ENCODE results near the gene GALNT7. TPM values are rescaled to one million over a fixed set of nuclear protein-coding genes. Genes with fewer than 3 reads are reported as not detected.

Gene GALNT7
- total RNA-seq, 4 donors from 2014 or later = 31.4 to 124 (median 105) TPM

DNA sequence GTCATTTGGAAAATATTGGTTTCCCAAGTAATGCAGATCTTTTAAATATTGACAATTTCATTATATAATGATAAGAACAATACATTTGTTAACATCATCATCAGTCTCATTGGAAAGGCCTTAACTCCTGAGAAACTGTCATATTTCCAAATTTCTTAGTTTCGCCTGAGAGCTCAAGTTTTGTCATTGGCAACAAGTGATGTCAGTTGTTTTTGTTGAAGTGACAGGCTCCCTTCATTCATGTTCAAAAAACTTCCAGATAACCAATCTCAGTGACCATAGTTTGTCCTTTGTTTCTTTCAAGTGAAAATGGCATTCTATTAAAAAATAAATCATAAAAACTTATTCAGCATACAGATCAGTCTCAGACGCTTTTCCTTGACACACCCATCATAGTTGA, 93.8 kb downstream of the GALNT7 start:
- Histone ChIP-seq H3K4me3 (no peak overlapping the region), H3K4me1 (peaks cover 0 to 23% (median 3%) of the 10 kb centered on the region in 4 donors), H3K27ac (no peak overlapping the region), H3K27me3 (no peaks in the 10 kb centered on the region), H3K9me3 (no peaks in the 10 kb centered on the region), H3K36me3 (no peaks in the 10 kb centered on the region)
- no peak for DNase-seq
- TF ChIP-seq POLR2A (IDR thresholded peaks at IDR 0.05) (no peak), EP300 (IDR thresholded peaks at IDR 0.05; ENCODE audit: low read depth) (no peak), POLR2AphosphoS5 (IDR thresholded peaks at IDR 0.05) (no peak)
- TF ChIP-seq, protein P1, sequence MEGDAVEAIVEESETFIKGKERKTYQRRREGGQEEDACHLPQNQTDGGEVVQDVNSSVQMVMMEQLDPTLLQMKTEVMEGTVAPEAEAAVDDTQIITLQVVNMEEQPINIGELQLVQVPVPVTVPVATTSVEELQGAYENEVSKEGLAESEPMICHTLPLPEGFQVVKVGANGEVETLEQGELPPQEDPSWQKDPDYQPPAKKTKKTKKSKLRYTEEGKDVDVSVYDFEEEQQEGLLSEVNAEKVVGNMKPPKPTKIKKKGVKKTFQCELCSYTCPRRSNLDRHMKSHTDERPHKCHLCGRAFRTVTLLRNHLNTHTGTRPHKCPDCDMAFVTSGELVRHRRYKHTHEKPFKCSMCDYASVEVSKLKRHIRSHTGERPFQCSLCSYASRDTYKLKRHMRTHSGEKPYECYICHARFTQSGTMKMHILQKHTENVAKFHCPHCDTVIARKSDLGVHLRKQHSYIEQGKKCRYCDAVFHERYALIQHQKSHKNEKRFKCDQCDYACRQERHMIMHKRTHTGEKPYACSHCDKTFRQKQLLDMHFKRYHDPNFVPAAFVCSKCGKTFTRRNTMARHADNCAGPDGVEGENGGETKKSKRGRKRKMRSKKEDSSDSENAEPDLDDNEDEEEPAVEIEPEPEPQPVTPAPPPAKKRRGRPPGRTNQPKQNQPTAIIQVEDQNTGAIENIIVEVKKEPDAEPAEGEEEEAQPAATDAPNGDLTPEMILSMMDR (IDR thresholded peaks at IDR 0.05) = no peak
- WGBS, 2 donors (ENCODE audit: low coverage in 1 of 2) = 86 to 100% methylated on average over 2 of the region's 2 CpGs
- in situ Hi-C loops (cut with MboI; ENCODE audit: low pct_ligation_motif_present in 1 of 4, low pct_unique_long_range_greater_than_20kb in 1 of 4, low sequenced_read_pairs in 3 of 4) = loop anchor here in 1 of 4 donors (25.0 kb wide), 1 partner anchor 250 kb away; no protein-coding TSS in a partner anchor
- intact Hi-C loops (cut with DNase I; ENCODE audit: low total_unique reads) = no loop called here

DNA sequence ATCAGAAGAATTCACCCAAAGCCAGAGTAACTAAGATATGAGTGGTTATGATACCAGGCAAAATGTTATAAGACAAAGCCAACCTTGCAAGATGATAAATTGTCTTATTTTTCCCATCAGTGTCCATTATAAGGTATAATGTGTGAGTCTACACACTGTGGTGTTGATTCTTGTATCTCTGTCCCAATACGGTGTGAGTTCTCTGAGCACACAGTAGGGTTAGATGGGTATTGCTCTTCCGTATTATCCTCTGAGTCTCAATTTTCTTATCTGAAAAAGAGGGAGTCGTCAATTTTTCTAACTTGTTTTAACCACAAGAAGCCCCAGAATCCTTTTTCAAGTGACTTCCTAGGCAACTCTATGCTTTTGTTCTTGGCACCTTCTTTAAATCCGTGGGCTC, 95.6 kb downstream of the GALNT7 start:
- H3K27ac ChIP-seq = no peak overlapping the region
- TF ChIP-seq POLR2A (IDR thresholded peaks at IDR 0.05) = no peak
- TF ChIP-seq POLR2AphosphoS5 (IDR thresholded peaks at IDR 0.05) = no peak
- TF ChIP-seq EP300 (IDR thresholded peaks at IDR 0.05; ENCODE audit: low read depth) = no peak
- TF ChIP-seq, protein P1 (IDR thresholded peaks at IDR 0.05) = no peak
- intact Hi-C loops (cut with DNase I; ENCODE audit: low total_unique reads) = no loop called here

DNA sequence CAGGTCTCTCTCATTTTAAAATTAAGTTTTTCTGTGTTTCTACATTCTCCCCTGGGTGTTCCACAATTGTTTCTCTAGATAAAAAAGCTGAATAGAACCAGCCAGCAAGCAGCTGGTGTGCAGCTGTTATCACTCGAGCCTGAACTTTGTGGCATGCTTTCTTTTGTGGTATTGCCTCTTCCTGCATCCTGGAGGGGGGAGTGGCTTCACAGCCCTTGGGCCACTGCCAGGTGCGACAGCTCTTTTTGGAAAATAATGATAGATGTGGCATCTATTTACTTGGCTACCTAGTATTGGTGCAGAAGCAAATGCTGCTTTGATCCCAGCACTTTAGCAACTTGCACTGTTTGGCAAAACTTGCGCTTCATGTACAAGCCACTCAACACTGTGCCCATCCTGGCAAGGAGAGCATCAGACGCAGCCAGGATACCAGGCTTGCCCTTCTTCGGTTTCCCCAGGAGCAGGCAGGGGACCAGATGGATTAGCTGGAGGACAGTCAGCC, 96.1 kb downstream of the GALNT7 start:
- Histone ChIP-seq H3K4me1 (peaks cover 0 to 19% (median 3%) of the 10 kb centered on the region in 4 donors), H3K27ac (no peak overlapping the region), H3K27me3 (no peaks in the 10 kb centered on the region), H3K4me3 (no peak overlapping the region), H3K9me3 (no peaks in the 10 kb centered on the region), H3K36me3 (no peaks in the 10 kb centered on the region)
- 0 to 53% methylated on average over 2 to 5 of the region's 5 CpGs for WGBS, 2 donors (ENCODE audit: low coverage in 1 of 2)
- intact Hi-C loops (cut with DNase I; ENCODE audit: low total_unique reads) = no loop called here
- TF ChIP-seq POLR2AphosphoS5 (IDR thresholded peaks at IDR 0.05) (peak in 2 of 3 donors; percentile 45 to 56), POLR2A (IDR thresholded peaks at IDR 0.05) (no peak)
- DNase-seq = peak; percentile 31
- in situ Hi-C loops (cut with MboI; ENCODE audit: low pct_ligation_motif_present in 1 of 4, low pct_unique_long_range_greater_than_20kb in 1 of 4, low sequenced_read_pairs in 3 of 4) = loop anchor here in 1 of 4 donors (25.0 kb wide), 1 partner anchor 252 kb away; no protein-coding TSS in a partner anchor

More for the DNA sequence above, 95.6 kb downstream of the GALNT7 start:
- H3K4me3 ChIP-seq = no peak overlapping the region
- H3K9me3 ChIP-seq = no peaks in the 10 kb centered on the region
- peaks cover 0 to 19% (median 3%) of the 10 kb centered on the region in 4 donors for H3K4me1 ChIP-seq
- in situ Hi-C loops (cut with MboI; ENCODE audit: low pct_ligation_motif_present in 1 of 4, low pct_unique_long_range_greater_than_20kb in 1 of 4, low sequenced_read_pairs in 3 of 4) = loop anchor here in 1 of 4 donors (25.0 kb wide), 1 partner anchor 252 kb away; no protein-coding TSS in a partner anchor
- DNase-seq = no peak
- no peaks in the 10 kb centered on the region for H3K36me3 ChIP-seq
- no peaks in the 10 kb centered on the region for H3K27me3 ChIP-seq
- WGBS, 2 donors (ENCODE audit: low coverage in 1 of 2) = 49 to 55% methylated on average over 4 of the region's 4 CpGs

DNA sequence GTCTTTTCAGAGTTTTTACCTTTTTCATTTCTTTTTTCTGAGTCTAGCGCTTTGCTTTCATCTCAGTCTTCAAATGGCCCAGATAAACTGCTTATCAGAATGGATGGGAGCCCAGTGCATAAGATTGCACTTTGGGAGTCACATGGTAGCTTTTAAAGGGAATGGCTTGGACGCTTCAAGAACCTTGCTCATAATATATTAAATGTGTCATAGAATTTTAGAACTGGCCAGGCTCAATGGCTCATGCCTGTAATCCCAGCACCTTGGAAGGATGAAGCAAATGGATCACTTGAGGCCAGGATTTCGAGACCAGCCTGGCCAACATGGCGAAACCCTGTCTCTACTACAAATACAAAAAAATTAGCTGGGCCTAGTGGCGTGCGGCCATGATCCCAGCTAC, 97.1 kb downstream of the GALNT7 start:
- Histone ChIP-seq H3K4me3 (no peak overlapping the region), H3K27ac (no peak overlapping the region), H3K9me3 (no peaks in the 10 kb centered on the region), H3K36me3 (no peaks in the 10 kb centered on the region), H3K27me3 (no peaks in the 10 kb centered on the region), H3K4me1 (peaks cover 0 to 25% (median 7%) of the 10 kb centered on the region in 4 donors)
- intact Hi-C loops (cut with DNase I; ENCODE audit: low total_unique reads) (no loop called here), in situ Hi-C loops (cut with MboI; ENCODE audit: low pct_ligation_motif_present in 1 of 4, low pct_unique_long_range_greater_than_20kb in 1 of 4, low sequenced_read_pairs in 3 of 4) (loop anchor here in 1 of 4 donors (25.0 kb wide), 1 partner anchor 253 kb away; no protein-coding TSS in a partner anchor)
- WGBS, 2 donors (ENCODE audit: low coverage in 1 of 2) = 90 to 92% methylated on average over 2 to 6 of the region's 6 CpGs
- no peak for TF ChIP-seq EP300 (IDR thresholded peaks at IDR 0.05; ENCODE audit: low read depth)
- no peak for TF ChIP-seq POLR2AphosphoS5 (IDR thresholded peaks at IDR 0.05)
- no peak for TF ChIP-seq POLR2A (IDR thresholded peaks at IDR 0.05)
- TF ChIP-seq, protein P1 (IDR thresholded peaks at IDR 0.05) = no peak
- DNase-seq = no peak
